ENCODE data around the gene TMEM123.

GRCh38 chr11:102497061-102497460 is 44.5 kb upstream of the TMEM123 start:
- TF ChIP-seq CTCF (CRISPR knock-in tag; IDR thresholded peaks at IDR 0.05) (no peak), ZNF354B (CRISPR knock-in tag; IDR thresholded peaks at IDR 0.05) (no peak), ZFYVE20 (CRISPR knock-in tag; IDR thresholded peaks at IDR 0.05; ENCODE audit: borderline replicate concordance, low read depth) (no peak), MYPOP (CRISPR knock-in tag; IDR thresholded peaks at IDR 0.05) (no peak), ZNF331 (CRISPR knock-in tag; IDR thresholded peaks at IDR 0.05) (no peak), ATF6 (CRISPR knock-in tag; conservative IDR thresholded peaks at IDR 0.05) (no peak), WIZ (CRISPR knock-in tag; IDR thresholded peaks at IDR 0.05) (no peak), HDAC2 (CRISPR knock-in tag; IDR thresholded peaks at IDR 0.05) (no peak), GTF2F1 (IDR thresholded peaks at IDR 0.05; ENCODE audit: low read length) (no peak), ATF3 (CRISPR knock-in tag; IDR thresholded peaks at IDR 0.05) (no peak)

All from HepG2 (cell line).